Lower leg skin (tissue), 4 donors: ENCODE measurements around the gene PLA2G2C. TPM values are rescaled to one million over a fixed set of nuclear protein-coding genes. Genes with fewer than 3 reads are reported as not detected.

Source experiments
- DNase-seq, 2 donors: peaks; one replicate each; pipeline ENCODE4 v3.0.0-alpha.2; 2019; ENCODE audit warnings: low spot score in 2 of 2
- H3K4me3 ChIP-seq: fragments of 200-600 bp; sonication (generic); 2 replicates; pipeline ENCODE4 v1.5.1; 2017; ENCODE audit warnings: mild to moderate bottlenecking, low read depth; ENCODE audit not compliant: poor library complexity, severe bottlenecking
- CTCF ChIP-seq, 3 donors: fragments of 450-650 bp; IDR thresholded peaks; one replicate each; pipeline ENCODE4 v1.5.1; 2016; ENCODE audit warnings: antibody characterized with exemption in 3 of 3, mild to moderate bottlenecking in 3 of 3, moderate library complexity in 2 of 3
- POLR2A ChIP-seq, 2 donors: fragments of 450-650 bp; IDR thresholded peaks; one replicate each; pipeline ENCODE4 v1.6.1; 2016 to 2017; ENCODE audit warnings: antibody characterized with exemption in 2 of 2, mild to moderate bottlenecking in 1 of 2, moderate library complexity in 1 of 2
- WGBS, 2 donors: methylation state at CpG; one replicate each; pipeline ENCODE4 v1.1.5; 2018; 5-methylcytosine and 5-hydroxymethylcytosine counted together
- intact Hi-C: fragments of 100-400 bp; cut with DNase I; formaldehyde crosslinking; loops from one replicate; pipeline ENCODE4 v1.15.0; 2023; ENCODE audit warnings: low total_unique reads
- total RNA-seq, 4 donors: library from RNA; depleted of rRNA; stranded (reverse); fragments of >200 nt; gene quantifications; one replicate each; pipeline ENCODE4 v1.1.0, GENCODE V29; 2016

Gene PLA2G2C
- total RNA-seq, 4 donors from 2014 or later, result 0.10 TPM; not detected in 3

GRCh38 chr1:20180844-20181207, 5.5 kb downstream of the PLA2G2C start:
- no peak overlapping the region for H3K4me3 ChIP-seq
- 87 to 89% methylated on average over 3 of the region's 3 CpGs for WGBS, 2 donors
- intact Hi-C loops, result no loop called here
- TF ChIP-seq CTCF (IDR thresholded peaks at IDR 0.05) (no peak), POLR2A (IDR thresholded peaks at IDR 0.05) (no peak)
- DNase-seq, result no peak

GRCh38 chr1:20180129-20180843, 6.0 kb downstream of the PLA2G2C start:
- no peak overlapping the region for H3K4me3 ChIP-seq
- intact Hi-C loops, result no loop called here
- TF ChIP-seq POLR2A (IDR thresholded peaks at IDR 0.05) (no peak), CTCF (IDR thresholded peaks at IDR 0.05) (no peak)
- DNase-seq, result no peak
- WGBS, 2 donors, result 85 to 90% methylated on average over 6 of the region's 6 CpGs

- H3K4me3 ChIP-seq, result no peak overlapping the region
- no peak for TF ChIP-seq CTCF (IDR thresholded peaks at IDR 0.05)
- no peak for TF ChIP-seq POLR2A (IDR thresholded peaks at IDR 0.05)
- intact Hi-C loops, result no loop called here
- no peak for DNase-seq
- 89 to 91% methylated on average over 2 of the region's 2 CpGs for WGBS, 2 donors
Measured at GRCh38 chr1:20179371-20180128, 6.8 kb downstream of the PLA2G2C start.

- no peak for TF ChIP-seq CTCF (IDR thresholded peaks at IDR 0.05)
- 78 to 80% methylated on average over 13 of the region's 13 CpGs for WGBS, 2 donors
- no peak for DNase-seq
- intact Hi-C loops, result no loop called here
- no peak overlapping the region for H3K4me3 ChIP-seq
Measured at GRCh38 chr1:20178634-20179370, 7.5 kb downstream of the PLA2G2C start.

- intact Hi-C loops, result no loop called here
- no peak for TF ChIP-seq CTCF (IDR thresholded peaks at IDR 0.05)
- TF ChIP-seq POLR2A (IDR thresholded peaks at IDR 0.05), result no peak
- H3K4me3 ChIP-seq, result no peak overlapping the region
- 54 to 58% methylated on average over 9 of the region's 9 CpGs for WGBS, 2 donors
- no peak for DNase-seq
Measured at GRCh38 chr1:20174937-20175666, 11.2 kb downstream of the PLA2G2C start.
